Activated naive CD4-positive, alpha-beta T cell treated with anti-CD3 and anti-CD28 coated beads, Interleukin-2, amount 50 U/mL, for 24 hours (primary cell): ENCODE results near the gene ARL2BP.

Source experiments
- H3K27ac Mint-ChIP-seq: one replicate; pipeline ENCODE4 v1.8.0; 2021; ENCODE audit warnings: mild to moderate bottlenecking, mixed read lengths
- H3K27me3 Mint-ChIP-seq: one replicate; pipeline ENCODE4 v1.8.0; 2021; ENCODE audit warnings: mixed read lengths
- H3K36me3 Mint-ChIP-seq: one replicate; pipeline ENCODE4 v1.8.0; 2021; ENCODE audit warnings: mixed read lengths
- H3K4me1 Mint-ChIP-seq: one replicate; pipeline ENCODE4 v1.8.0; 2021; ENCODE audit warnings: mixed read lengths
- H3K4me3 Mint-ChIP-seq: one replicate; pipeline ENCODE4 v1.8.0; 2021; ENCODE audit warnings: mild to moderate bottlenecking, mixed read lengths
- H3K9me3 Mint-ChIP-seq: one replicate; pipeline ENCODE4 v1.8.0; 2021; ENCODE audit warnings: mixed read lengths

Gene ARL2BP

GRCh38 chr16:57252148-57252721 lies 7.2 kb downstream of the ARL2BP start:
- H3K4me3 Mint-ChIP-seq = no peak overlapping the region
- peaks cover 5% of the 10 kb centered on the region for H3K4me1 Mint-ChIP-seq
- peaks cover 11% of the 10 kb centered on the region for H3K36me3 Mint-ChIP-seq
- H3K27ac Mint-ChIP-seq = no peak overlapping the region
- H3K9me3 Mint-ChIP-seq = no peaks in the 10 kb centered on the region
- H3K27me3 Mint-ChIP-seq = no peaks in the 10 kb centered on the region

DNA sequence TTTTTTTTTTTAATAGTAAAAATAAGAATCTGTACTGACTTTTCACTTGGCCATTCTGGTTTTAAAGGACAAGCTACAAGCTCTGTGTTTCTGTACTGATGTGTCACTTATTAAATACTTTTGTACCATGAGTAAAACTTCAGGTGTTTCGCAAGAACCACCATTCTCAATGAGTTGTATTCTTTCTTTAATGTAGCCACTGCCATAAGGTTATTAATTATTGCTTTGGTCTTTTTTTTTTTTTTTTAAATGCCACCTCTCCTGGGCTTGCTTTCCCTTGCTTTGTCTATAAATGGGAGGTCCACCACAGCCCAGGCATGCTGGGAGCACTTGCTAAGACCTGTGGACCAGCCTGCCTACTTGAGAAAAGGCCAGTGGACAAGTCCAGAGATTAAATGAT lies 8.4 kb downstream of the ARL2BP start:
- H3K4me1 Mint-ChIP-seq = peaks cover 8% of the 10 kb centered on the region
- no peaks in the 10 kb centered on the region for H3K27me3 Mint-ChIP-seq
- H3K4me3 Mint-ChIP-seq = no peak overlapping the region
- peaks cover 9% of the 10 kb centered on the region for H3K36me3 Mint-ChIP-seq
- no peaks in the 10 kb centered on the region for H3K9me3 Mint-ChIP-seq
- no peak overlapping the region for H3K27ac Mint-ChIP-seq

DNA sequence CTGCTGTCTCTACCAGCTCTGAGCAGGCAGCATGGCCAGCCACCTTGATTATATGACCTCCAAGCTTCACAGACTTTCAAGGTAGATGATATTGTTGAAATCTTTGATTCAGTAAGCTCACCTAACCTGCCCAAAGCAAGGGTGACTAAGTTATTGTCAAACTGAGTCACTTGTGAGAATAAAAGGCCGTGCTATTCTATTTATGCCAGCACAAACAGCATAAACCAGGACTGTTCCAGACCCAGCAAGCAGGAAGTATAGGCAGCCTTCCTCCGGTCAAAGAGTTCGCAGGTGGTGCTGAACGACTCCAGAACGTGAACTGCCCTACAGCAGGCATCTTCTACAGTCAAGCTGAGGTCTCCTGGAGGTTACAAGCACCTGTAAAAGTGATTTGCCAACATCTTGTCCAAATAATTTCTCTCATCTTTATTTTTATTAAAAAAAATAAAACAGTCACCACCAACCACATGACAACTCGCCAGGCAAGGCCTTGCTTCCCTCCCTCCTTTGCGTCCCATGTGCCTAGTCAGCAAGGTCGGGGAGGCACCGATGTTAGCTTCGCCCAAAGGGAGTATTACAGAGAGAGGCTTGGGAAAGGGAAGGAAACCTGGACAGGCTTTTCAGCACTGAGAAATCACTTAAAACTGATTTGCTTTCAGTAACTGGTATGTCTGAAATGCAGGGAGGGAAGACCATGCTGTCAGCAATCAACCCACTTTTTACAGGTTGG lies 10.8 kb downstream of the ARL2BP start:
- H3K9me3 Mint-ChIP-seq = no peaks in the 10 kb centered on the region
- no peak overlapping the region for H3K4me3 Mint-ChIP-seq
- H3K27me3 Mint-ChIP-seq = no peaks in the 10 kb centered on the region
- H3K27ac Mint-ChIP-seq = no peak overlapping the region
- H3K36me3 Mint-ChIP-seq = peaks cover 9% of the 10 kb centered on the region
- H3K4me1 Mint-ChIP-seq = peaks cover 20% of the 10 kb centered on the region

DNA sequence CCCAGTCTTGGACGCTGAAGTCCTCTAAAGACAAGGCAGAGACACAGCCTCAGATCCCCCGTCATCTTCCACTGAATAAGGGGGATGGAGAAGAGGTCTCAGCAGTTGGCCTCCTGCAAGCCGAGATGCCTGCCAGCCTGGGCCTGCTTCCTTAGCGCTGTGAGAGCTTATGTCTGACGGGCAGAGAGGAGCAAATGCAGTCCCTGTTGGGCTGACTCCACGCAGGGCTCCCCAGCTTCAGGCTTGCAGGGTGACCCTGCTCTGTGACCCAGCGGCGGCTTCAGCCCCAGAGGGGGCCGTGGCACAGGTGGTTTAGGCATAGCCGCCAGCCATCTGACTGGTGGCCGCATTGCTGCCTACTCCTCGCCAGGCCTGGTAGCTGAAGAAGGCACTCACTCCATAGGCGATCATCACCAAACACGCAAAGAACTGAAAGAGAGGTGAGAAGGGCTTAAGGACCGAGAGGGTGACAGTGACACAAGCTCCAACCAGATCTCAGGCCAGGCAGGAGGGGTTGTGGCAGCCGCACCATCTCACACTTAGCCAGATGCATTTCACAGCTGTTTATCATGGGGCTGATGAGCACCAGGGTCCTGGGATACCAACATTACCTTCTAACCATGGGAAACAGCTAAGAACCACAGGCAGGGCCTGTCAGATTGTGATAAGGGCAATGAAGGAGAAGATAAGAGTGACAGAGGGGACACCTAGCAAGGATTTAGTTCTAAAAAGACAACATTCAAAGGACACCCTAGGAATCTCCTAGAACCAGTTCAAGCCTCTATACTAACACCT lies 11.7 kb downstream of the ARL2BP start:
- Mint-ChIP-seq H3K9me3 (no peaks in the 10 kb centered on the region), H3K27ac (no peak overlapping the region), H3K27me3 (no peaks in the 10 kb centered on the region), H3K36me3 (peaks cover 9% of the 10 kb centered on the region), H3K4me3 (no peak overlapping the region), H3K4me1 (peaks cover 20% of the 10 kb centered on the region)

GRCh38 chr16:57257455-57258070 lies 12.5 kb downstream of the ARL2BP start:
- Mint-ChIP-seq H3K4me1 (peaks cover 16% of the 10 kb centered on the region), H3K9me3 (no peaks in the 10 kb centered on the region), H3K27me3 (no peaks in the 10 kb centered on the region), H3K36me3 (peaks cover 5% of the 10 kb centered on the region), H3K27ac (no peak overlapping the region), H3K4me3 (no peak overlapping the region)

GRCh38 chr16:57258226-57258909 lies 13.3 kb downstream of the ARL2BP start:
- Mint-ChIP-seq H3K4me3 (no peak overlapping the region), H3K27me3 (no peaks in the 10 kb centered on the region), H3K27ac (no peak overlapping the region), H3K36me3 (peaks cover 1% of the 10 kb centered on the region), H3K4me1 (peaks cover 22% of the 10 kb centered on the region), H3K9me3 (no peaks in the 10 kb centered on the region)

DNA sequence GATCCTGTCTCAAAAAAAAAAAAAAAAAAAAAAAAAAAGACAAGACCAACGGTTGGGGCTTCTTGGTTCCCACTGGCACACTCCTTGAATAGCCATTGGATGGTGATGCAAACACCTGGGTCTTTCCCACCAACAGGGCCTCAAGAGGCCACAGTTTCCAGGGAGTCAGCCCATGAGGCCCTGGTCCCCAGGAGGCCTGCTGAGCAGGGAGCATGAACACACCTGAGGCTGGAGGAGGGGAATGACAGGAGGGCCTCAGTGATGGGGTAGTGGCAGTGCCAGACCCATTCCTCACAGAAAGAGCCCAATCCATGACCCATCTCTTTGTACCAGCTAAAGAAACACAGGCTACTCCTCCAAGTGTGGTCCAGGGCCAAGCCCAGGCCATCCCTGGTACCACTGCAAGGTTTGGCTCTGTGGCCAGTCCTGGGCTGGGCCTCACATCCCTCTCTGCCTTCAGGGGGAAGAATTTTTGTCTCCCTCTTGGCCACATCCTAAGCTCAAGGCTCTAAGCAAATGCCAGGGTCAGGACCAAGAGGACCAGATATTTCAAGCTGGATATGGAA lies 13.9 kb downstream of the ARL2BP start:
- Mint-ChIP-seq H3K36me3 (peaks cover 1% of the 10 kb centered on the region), H3K4me3 (no peak overlapping the region), H3K9me3 (no peaks in the 10 kb centered on the region), H3K4me1 (peaks cover 22% of the 10 kb centered on the region), H3K27ac (no peak overlapping the region), H3K27me3 (no peaks in the 10 kb centered on the region)

- Mint-ChIP-seq H3K9me3 (no peaks in the 10 kb centered on the region), H3K27ac (peak overlapping the region; percentile 83), H3K4me3 (peak overlapping the region; percentile 75), H3K36me3 (peaks cover 1% of the 10 kb centered on the region), H3K27me3 (no peaks in the 10 kb centered on the region), H3K4me1 (peaks cover 31% of the 10 kb centered on the region)
These were observed 15.4 kb downstream of the ARL2BP start for GRCh38 chr16:57260294-57260929.

- Mint-ChIP-seq H3K36me3 (no peaks in the 10 kb centered on the region), H3K4me1 (peaks cover 45% of the 10 kb centered on the region), H3K27ac (no peak overlapping the region), H3K9me3 (no peaks in the 10 kb centered on the region), H3K4me3 (no peak overlapping the region), H3K27me3 (no peaks in the 10 kb centered on the region)
These were observed 16.7 kb downstream of the ARL2BP start for GRCh38 chr16:57261806-57262205.

GRCh38 chr16:57262841-57263540 lies 17.9 kb downstream of the ARL2BP start:
- Mint-ChIP-seq H3K36me3 (no peaks in the 10 kb centered on the region), H3K9me3 (no peaks in the 10 kb centered on the region), H3K4me1 (peaks cover 57% of the 10 kb centered on the region), H3K27me3 (no peaks in the 10 kb centered on the region), H3K4me3 (no peak overlapping the region), H3K27ac (no peak overlapping the region)

DNA sequence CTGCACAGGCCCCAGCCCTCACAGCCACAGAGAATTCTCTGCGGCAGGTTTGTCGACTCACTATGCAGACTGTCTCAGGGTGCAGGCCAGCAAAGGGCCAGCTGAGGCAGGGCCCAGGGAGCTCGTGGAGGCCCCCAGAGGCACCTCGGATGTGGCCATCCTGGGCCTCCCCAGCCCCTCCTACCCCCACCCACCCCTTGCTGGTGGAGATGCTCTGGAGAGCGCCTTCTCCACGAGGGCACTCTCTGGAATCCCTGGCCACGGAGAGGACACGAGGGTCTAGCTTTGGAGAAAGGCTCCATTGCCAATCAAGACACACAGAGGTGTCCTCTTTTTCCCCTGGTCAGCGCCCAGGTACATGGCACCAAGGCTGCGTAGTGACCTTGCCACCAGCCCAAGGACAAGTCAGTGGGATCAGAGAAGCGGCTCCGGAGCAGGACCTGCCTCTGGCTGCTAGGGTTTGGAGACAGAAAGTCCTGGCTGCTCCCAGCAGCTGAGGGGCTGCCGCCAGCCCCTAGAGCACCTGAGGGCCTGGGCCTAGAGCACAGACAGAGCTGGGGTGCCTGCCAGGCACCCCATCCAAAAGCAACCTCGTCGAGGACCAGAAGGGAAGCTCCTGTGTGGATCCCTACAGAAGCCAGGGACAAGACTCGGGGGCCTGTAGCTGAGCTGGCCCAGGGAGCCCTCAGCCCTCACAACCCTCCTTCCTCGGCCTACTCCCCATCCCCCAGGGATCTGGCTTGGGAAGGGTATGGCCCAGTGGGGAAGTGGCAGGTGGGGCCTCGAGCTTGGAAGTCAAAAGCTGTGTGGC lies 18.7 kb downstream of the ARL2BP start:
- H3K27ac Mint-ChIP-seq = no peak overlapping the region
- no peak overlapping the region for H3K4me3 Mint-ChIP-seq
- H3K27me3 Mint-ChIP-seq = no peaks in the 10 kb centered on the region
- no peaks in the 10 kb centered on the region for H3K9me3 Mint-ChIP-seq
- peaks cover 61% of the 10 kb centered on the region for H3K4me1 Mint-ChIP-seq
- H3K36me3 Mint-ChIP-seq = no peaks in the 10 kb centered on the region

- no peak overlapping the region for H3K27ac Mint-ChIP-seq
- H3K4me1 Mint-ChIP-seq = peaks cover 67% of the 10 kb centered on the region
- H3K36me3 Mint-ChIP-seq = no peaks in the 10 kb centered on the region
- H3K27me3 Mint-ChIP-seq = no peaks in the 10 kb centered on the region
- no peak overlapping the region for H3K4me3 Mint-ChIP-seq
- H3K9me3 Mint-ChIP-seq = no peaks in the 10 kb centered on the region
These were observed 19.3 kb downstream of the ARL2BP start for GRCh38 chr16:57264381-57264780.

DNA sequence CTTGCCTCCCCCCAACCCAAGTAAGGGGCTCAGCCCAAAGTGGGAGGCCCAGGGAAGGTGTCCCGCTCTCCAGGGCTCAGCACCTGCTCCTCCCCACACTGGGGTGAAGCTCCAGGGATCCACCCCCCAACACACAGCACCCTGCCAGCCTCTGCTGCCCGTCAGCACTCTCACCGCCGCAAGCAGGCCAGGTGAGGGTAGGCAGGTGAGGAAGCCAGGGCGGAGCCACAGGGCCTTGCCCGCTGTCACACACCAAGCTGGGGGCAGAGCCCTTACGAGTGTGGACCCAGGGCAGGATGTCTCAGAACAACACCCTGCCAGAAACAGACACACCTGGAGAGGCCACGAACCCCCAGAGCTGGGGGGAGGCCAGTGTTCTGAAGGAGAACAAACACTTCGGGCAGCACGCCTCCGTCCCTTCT lies 19.9 kb downstream of the ARL2BP start:
- no peaks in the 10 kb centered on the region for H3K9me3 Mint-ChIP-seq
- peak overlapping the region; percentile 94 for H3K27ac Mint-ChIP-seq
- H3K27me3 Mint-ChIP-seq = no peaks in the 10 kb centered on the region
- H3K36me3 Mint-ChIP-seq = no peaks in the 10 kb centered on the region
- H3K4me3 Mint-ChIP-seq = no peak overlapping the region
- H3K4me1 Mint-ChIP-seq = peaks cover 64% of the 10 kb centered on the region
